NCI-H2196 treated with DMSO at 0.1 percent for 48 hours (cell line): ENCODE measurements around the gene ACSF3.
"Not testable (repeated sequence)": the region's sequence is repeated elsewhere in the genome, so short reads cannot be mapped to it uniquely, and the experiment has no call there.

Experiments used
- DNase-seq: peaks from one replicate; lab custom pipeline; 2025; ENCODE audit not compliant: unreplicated experiment; lab: John Stamatoyannopoulos, UW

Gene ACSF3

GRCh38 chr16:89172171-89172527, 78.5 kb downstream of the ACSF3 start:
- DNase-seq, result no peak

DNA sequence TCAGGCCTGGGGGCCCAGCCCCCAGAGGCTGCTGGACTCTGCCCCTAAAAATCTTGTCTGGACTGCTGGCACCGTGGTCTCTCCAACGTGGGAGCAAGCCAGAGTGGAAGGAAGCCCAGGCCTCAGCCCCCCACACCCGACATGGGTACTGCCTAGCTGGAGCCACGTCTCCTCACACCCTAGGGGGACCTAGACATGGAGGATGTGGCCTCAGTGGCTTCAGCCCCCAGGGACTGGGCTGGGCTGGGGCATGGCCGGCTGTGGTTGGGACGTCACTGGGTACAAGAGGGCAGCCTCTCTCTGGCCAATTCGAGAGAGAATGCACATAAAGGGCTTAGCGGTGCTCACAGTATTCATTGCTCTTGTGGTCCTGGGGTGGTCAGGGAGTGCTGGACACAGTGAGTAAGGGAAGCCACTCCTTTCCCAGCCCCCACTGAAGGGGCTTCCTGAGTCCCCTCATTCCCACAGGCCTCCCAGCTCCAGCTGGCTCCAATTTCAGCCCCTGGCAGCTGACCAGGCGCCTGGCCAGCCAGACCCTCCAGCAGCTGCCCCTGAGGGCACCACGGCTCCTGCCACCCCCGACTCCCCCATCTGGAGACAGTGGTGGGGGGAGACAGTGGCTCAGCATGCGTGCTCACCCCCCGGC, 79.0 kb downstream of the ACSF3 start:
- no peak for DNase-seq

DNA sequence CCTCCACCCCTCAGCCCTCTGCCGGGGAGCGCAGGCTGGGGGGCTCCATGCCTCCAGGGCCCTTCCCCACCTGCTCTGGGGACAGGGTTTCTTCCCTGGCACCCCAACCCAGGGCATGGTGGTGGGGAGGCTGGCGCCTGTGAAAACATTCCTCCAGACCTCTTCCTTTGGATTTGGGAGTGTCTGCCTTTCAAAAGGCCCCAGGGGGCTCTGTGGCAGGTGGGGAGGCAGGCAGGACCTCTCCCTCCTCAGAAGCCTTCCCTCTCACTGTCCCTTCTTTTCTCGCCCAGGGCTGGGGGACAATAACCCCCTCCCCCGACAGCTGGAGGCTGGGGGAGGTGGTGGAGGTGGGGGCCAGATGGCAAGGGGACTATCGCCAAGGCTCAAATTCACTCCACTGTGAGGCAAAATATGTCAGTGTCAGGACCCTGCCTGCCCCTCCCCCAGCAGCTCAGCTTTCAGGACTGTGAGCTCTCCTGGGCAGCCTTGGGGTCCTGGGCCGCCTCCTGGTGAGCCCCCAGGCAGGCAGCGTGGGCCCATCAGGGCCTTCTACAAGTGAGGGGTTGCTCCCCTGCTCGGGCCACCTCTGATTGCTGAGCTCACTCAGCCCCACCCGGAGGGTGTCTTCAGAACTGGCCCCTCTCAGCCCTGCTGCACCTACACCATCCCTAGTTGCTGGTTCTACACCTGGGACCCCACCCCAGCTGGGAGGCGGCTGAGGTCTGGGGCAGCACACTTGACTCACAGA, 79.7 kb downstream of the ACSF3 start:
- no peak for DNase-seq

- no peak for DNase-seq
These were observed 80.6 kb downstream of the ACSF3 start for GRCh38 chr16:89174055-89174827.

DNA sequence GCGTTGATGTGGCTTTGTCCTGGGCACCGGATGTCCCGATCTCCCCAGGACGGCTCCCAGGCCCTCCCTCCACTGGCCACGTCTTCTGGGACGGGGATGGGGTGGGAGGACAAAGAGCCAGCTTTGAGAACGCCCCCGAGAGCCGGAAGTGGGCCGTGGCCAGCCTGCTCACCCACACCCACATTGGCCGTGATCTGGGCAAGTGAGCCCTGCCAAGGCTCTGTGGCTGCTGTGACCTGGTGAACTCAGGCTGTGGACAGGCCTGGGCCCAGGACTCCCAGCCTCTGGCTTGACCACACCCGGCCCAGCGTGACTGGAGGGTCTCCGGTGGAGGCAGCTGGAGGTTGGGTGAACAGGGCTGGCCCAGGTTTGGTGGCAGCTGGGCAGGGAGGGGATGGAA, 81.2 kb downstream of the ACSF3 start:
- no peak for DNase-seq

DNA sequence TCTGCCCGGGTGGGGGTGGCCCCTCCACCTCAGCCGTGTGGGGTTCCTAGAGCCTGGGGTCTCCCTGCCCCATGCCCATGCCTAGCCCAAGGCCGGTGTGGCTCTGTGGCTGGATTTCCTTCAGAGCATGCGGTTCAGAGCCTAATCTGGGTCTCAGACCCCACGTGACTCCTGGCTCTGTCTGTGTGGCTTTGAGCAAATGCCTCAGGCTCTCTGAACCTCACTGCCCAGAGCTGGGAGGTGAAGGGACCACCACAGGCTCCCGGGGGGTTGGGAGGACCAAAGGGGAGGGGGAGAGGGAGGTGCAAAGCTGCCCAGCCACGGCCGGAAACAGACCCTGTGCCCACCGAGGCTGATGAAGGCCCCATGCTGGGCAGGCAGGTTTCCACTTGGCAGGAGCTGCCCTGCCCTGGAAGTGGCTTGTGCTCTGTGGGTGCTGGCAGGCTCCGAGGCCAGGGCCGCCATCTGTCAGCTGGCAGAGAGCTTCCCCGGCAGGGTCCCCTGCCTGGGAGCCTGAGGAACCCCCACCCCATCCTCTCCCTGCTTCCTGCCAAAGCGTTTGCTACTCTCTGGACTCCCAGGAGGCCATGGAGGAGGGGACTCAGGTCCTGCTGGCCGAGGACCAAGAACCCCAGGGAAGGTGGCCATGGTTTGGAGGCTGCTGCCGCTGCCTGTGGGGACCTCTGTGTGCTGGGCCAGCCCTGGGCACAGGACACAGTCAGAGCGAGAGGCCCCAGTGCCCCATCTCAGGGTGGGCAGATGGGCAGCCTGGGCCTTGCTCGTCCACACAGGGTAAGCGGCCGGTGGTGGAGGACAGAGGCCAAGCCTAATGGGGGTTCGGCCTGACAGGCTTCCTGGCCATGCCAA, 81.9 kb downstream of the ACSF3 start:
- no peak for DNase-seq

GRCh38 chr16:89176147-89176690, 82.6 kb downstream of the ACSF3 start:
- no peak for DNase-seq

DNA sequence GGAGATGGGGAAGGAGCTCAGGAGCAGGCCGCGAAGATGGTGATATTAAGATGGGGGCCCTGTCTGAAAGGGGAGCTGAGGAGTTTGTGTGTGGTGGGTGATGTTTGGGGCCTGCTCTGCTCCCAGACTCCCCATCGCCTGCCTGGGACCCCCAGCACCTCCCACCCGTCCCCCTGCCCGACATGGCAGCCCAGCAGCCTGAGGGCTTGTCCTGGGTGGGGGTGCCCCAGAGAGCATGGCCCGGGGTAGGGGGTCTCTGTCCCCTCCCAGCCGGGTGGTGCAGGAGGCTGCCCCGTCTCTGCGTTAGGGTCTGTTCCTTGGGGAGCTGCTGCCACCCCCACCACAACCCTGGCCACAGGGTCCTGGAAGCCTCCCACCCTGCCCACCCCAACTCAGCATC, 83.1 kb downstream of the ACSF3 start:
- no peak for DNase-seq

DNA sequence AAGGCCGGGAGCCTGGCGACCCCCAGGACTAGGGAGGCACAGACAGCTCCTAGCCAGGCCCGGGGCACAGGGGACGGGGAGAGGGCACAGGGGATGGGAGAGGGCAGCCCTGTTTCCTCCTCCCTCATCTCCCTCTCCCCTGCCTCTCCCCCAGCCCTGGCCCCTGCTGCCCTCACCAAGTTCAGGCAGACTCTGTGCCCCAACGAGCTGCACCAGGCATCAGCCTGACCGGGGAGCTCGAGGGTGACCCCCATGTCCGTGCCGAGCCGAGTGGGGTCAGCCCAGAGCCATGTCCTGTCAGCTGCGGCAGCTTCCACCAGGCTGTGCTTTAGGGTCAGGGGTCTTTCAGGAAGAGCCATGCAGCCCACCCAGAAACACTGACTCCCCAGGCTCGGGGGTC, 83.8 kb downstream of the ACSF3 start:
- DNase-seq, result no peak

DNA sequence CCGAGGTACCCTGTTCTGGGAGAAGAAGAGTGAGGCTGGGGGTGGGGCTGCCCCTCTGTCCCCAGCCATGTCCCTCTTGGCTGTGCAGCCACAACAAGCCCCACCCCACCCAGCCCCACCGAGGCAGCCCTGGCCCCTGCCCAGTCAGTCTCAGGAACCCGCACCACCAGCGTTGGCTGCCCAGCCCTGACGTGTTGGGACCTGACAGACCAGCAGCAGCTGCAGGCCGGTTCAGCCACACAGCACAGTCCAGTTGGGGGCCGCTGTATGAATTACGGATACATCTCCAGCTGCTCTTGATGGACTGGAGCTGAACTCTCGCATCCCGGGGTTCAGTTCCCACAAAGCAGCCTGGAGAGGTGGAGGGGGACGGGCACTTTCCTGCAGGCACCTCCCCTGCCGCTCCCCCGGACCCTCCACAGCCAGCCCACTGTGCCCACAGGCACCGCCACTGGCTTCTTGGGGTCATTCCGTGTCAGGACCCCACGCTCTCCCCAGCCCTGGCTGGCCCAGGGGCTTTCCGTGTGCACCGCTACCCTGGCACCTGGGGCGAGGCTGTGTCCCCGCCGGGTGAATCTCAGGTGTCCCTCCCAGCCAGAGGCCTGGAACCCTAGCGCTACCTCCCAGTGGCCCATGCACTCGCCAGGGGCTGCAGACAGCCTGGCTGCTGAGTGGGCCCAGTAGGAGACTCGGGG, 84.9 kb downstream of the ACSF3 start:
- no peak for DNase-seq

- no peak for DNase-seq
These were observed 85.5 kb downstream of the ACSF3 start for GRCh38 chr16:89179148-89179484.

DNA sequence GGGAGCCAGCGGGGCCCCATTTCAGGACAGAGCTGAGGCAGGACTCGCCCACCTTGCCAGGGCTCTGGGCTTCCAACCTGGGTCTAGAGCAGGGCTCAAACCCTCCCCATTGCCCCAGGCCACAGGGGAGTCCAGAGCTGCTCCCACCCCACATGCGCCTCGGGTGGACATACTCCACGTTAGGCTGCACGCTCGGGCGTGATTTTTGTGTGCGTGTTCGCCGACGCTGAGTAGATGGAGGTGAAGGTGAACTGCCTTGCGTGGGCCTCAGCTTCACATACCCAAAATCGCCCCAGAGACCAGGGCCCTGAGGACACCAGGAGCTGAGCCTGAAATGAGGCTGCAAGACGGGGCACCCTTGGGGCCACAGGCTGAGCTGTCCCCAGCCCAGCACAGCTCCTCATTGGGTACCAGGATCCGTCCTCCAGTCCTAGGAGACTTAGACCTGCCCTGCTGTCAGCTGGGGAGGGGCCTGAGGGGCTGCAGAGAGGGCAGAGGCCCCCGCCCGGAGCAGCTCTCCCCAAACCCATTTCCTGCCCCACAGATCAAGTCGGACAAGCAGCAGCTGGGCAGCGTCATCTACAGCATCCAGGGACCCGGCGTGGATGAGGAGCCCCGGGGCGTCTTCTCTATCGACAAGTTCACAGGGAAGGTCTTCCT, 86.1 kb downstream of the ACSF3 start:
- no peak for DNase-seq

DNA sequence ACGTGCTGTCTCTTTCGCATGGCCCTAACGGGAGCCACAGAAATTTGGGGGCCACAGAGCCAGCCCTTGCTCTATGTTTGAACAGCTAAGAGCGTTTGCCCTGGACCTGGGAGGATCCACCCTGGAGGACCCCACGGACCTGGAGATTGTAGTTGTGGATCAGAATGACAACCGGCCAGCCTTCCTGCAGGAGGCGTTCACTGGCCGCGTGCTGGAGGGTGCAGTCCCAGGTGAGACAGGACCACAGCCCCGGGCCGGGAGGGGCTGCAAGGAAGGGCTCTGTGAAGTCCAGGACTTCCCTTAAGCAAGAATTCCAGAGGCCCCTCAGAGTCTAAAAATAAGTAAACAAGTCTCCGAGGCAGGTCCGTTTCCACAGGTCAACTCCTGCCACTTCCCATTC, 89.8 kb downstream of the ACSF3 start:
- DNase-seq, result no peak

DNA sequence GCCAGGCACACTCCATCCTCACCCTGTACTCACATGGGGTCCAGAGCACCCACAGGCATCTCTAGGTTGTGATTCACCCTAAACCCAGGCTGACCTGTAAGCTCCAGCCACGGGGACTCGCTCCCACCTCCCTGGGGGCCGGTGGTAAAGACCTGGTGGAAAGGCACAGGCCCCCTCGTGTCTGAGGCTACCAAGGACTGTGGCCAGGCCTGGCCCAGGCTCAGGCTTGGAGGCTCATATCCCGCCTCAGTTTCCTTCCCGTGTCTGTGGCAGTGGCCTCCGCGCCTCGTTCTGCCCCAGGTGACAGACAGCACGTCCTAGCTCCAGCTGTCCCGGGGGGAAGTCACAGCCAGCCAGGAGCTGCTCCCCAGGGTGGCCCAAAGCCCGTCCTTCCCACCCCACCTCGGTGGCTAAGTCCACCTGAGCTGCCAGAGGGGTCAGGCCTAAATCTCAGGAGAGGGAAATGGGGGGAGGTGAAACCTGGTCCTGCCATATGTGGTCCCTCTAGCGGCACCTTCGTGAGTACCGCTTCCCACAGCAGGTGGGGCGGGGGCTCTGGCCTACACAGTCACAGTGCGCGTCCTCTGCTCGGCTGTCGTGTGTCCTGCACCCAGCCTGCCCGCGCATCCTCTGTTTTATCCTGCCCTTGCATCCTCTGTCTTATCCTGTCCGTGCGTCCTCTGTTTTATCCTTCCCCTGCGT, 90.5 kb downstream of the ACSF3 start:
- DNase-seq, result no peak

DNA sequence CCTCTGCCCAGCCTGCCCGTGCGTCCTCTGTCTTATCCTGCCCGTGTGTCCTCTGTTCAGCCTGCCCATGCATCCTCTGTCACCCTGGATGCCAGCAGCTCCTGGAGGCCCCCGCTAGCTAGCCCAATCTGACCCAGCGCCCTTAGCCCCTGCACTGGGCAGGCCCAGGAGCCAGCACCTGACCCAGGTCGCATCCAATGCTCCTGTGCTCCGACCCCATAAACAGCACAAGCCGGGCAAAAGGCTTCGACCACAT, 91.0 kb downstream of the ACSF3 start:
- DNase-seq, result no peak

- no peak for DNase-seq
These were observed 91.5 kb downstream of the ACSF3 start for GRCh38 chr16:89184933-89185794.

DNA sequence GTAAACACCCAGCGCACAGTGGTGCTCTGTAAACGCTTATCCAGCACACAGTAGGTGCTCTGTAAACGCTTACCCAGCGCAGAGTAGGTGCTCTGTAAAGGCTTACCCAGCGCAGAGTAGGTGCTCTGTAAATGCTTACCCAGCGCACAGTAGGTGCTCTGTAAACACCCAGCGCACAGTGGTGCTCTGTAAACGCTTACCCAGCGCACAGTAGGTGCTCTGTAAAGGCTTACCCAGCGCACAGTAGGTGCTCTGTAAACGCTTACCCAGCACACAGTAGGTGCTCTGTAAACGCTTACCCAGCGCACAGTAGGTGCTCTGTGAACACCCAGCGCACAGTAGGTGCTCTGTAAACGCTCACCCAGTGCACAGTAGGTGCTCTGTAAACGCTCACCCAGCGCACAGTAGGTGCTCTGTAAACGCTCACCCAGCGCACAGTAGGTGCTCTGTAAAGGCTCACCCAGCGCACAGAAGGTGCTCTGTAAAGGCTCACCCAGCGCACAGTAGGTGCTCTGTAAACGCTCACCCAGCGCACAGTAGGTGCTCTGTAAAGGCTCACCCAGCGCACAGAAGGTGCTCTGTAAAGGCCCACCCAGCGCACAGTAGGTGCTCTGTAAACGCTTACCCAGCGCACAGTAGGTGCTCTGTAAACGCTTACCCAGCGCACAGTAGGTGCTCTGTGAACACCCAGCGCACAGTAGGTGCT, 92.4 kb downstream of the ACSF3 start:
- DNase-seq, result not testable (repeated sequence)

- not testable (repeated sequence) for DNase-seq
These were observed 93.0 kb downstream of the ACSF3 start for GRCh38 chr16:89186593-89187031.
